Left forelimb (tissue), 1 donor: ENCODE measurements around the gene C11orf65.

Experiments
- DNase-seq: peaks from one replicate; pipeline ENCODE4 v3.0.0-alpha.2; 2018; ENCODE audit warnings: low spot score

The C11orf65 gene

DNA sequence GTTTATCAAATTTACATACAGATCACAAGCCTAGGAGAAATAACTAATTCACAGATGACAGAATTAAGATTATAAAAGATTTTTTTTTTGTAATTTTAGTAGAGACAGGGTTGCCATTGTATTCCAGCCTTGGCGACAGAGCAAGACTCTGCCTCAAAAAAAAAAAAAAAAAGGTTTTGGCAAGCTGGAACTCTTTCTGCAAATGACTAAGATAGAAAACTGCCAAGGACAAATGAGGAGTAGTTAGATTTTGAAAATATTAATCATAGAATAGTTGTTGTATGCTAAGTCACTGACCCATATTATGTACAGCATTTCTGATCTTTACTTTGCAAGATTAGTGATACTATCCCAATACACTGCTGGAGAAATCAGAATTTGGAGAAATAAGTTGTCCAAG lies 99.2 kb downstream of the C11orf65 start:
- no peak for DNase-seq

DNA sequence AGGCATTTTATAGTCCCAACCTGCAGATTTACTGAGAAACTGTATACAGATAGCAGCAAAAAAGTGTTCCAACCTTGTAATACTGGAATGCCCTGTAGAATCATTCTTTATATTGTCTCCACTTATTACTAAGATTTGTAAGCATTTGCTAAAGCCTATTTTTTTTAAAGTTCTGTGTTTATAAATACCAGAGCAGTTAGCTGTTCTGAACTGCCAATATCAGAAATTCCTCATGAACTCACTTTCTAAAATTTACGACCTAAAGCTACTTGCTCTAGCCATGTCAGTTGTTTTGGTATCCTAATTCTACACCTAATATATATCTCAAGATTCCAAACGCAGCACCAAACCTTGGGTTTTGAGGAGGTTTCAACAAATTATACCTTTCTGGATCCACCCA lies 103.2 kb downstream of the C11orf65 start:
- DNase-seq: no peak

GRCh38 chr11:108351468-108351867 lies 115.9 kb downstream of the C11orf65 start:
- no peak for DNase-seq

DNA sequence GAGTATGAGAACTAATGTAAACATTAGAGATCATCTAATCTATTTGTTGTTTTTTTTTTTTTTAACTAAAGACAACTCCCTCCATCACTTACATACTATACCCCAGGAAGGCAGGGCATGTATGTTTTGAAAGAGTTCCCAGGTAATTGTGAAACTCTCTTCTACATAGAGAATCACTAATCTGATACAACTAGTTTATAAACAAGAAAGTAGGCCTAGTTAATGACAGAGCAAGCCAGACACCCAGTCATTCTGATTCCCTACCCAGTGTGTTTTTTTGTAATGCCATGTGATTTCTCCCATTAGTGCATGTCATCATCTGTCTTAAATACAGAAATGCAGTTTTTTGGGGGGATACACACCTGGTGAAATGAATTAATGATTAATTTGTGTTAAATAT lies 120.9 kb downstream of the C11orf65 start:
- no peak for DNase-seq

DNA sequence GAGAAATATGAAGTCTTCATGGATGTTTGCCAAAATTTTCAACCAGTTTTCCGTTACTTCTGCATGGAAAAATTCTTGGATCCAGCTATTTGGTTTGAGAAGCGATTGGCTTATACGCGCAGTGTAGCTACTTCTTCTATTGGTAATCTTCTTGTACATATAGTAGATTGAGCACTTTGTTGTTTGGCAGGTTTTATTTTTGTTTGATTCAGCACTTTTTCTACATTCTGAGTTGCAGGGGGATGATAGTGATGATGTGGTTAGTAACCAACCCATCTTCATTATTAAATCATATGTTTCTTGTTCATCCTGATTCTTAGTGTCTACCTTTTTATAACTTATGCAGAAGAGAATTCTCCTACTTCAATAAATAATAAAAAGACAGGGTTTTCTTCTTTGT lies 121.6 kb downstream of the C11orf65 start:
- no peak for DNase-seq

GRCh38 chr11:108343714-108344113 lies 123.6 kb downstream of the C11orf65 start:
- no peak for DNase-seq

DNA sequence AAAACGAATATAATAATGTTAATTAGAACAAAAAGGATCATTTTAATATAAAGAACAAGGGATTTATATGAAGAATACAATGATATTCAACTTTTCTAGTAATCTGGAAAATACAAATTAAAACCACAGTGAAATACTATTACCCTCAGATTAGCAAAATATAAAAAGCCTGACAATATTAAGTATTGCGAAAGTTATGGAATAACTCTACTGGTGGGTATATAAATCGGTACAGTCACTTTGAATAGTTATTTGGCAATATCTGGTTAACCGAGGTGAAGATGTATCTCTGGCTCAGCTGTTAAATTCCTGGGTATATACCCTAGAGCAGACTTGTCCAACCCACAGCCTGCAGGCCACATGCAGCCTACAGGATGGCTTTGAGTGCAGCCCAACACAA lies 125.7 kb downstream of the C11orf65 start:
- DNase-seq: no peak

DNA sequence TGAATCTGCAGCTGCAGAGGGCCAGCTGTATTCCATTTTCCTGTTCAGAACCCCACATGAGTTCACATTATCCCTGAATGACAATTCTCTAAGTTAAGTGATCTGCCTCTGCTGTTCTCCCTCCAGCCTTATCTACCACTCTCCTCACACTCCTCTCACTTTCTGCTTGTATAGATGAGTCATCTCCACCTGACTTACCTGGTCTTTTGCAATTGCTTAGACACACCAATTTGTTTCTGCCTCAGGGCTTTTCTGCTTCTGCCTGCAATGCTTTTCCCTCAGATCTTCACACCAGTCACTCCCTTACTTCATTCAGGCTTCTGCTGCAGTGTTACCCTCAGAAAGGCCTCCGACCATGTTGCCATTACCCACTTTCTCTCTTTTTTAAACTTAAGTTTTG lies 126.4 kb downstream of the C11orf65 start:
- no peak for DNase-seq

GRCh38 chr11:108338750-108339149 lies 128.6 kb downstream of the C11orf65 start:
- no peak for DNase-seq

DNA sequence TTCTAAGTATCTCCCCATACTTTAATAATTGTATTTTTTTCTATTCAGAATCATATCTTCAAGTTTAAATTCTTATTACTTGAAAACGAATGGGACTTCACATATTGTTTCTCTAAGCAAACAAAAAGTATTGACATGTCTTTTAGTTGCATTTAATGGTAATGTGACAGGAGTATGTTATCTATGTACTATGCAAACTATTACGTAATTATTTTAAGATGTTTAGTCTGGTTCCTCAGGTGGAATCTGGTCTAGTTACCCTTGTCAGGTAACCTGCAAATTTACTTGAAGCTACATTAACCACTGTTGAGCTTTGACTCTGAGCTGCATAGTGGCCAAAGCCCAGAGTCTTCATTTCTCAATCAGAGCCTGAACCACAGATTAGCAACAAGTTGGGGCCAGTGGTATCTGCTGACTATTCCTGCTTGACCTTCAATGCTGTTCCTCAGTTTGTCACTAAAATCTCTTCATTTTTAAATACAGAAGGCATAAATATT lies 133.9 kb downstream of the C11orf65 start:
- no peak for DNase-seq
